ENCODE data around the gene COMT. TPM values are rescaled to one million over a fixed set of nuclear protein-coding genes. Genes with fewer than 3 reads are reported as not detected.

COMT gene
- total RNA-seq, 4 donors from 2014 or later: 154 to 255 (median 223) TPM

GRCh38 chr22:19987394-19988306, 46.1 kb downstream of the COMT start:
- no peaks in the 10 kb centered on the region for H3K27me3 ChIP-seq
- intact Hi-C loops (cut with DNase I; ENCODE audit: low total_unique reads): loop anchor here (1.0 kb wide), 1 partner anchor 29 kb away; the partner anchor contains the start of gene ARVCF
- no peaks in the 10 kb centered on the region for H3K9me3 ChIP-seq
- peak overlapping the region in 2 of 4 donors; percentile 12 to 61 for H3K4me3 ChIP-seq
- DNase-seq (no peak), ATAC-seq (no peak)
- no peaks in the 10 kb centered on the region for H3K36me3 ChIP-seq
- H3K4me1 ChIP-seq: peaks cover 39 to 46% of the 10 kb centered on the region in 2 donors
- no peak for TF ChIP-seq CTCF (IDR thresholded peaks at IDR 0.05 in 4 of 5, conservative IDR thresholded peaks at IDR 0.05 in 1 of 5)
- TF ChIP-seq POLR2A (IDR thresholded peaks at IDR 0.05): no peak
- peak overlapping the region; percentile 92 to 100 (median 96) for H3K27ac ChIP-seq
- in situ Hi-C loops (cut with MboI; ENCODE audit: low sequenced_read_pairs in 4 of 4): no loop called here

- intact Hi-C loops (cut with DNase I; ENCODE audit: low total_unique reads) (no loop called here), in situ Hi-C loops (cut with MboI; ENCODE audit: low sequenced_read_pairs in 4 of 4) (no loop called here)
- DNase-seq: no peak
- Histone ChIP-seq H3K4me3 (no peak overlapping the region), H3K27me3 (no peaks in the 10 kb centered on the region), H3K36me3 (no peaks in the 10 kb centered on the region), H3K9me3 (no peaks in the 10 kb centered on the region), H3K27ac (peak overlapping the region in 1 of 4 donors; percentile 29), H3K4me1 (peaks cover 31 to 39% of the 10 kb centered on the region in 2 donors)
- ATAC-seq: no peak
- TF ChIP-seq CTCF (IDR thresholded peaks at IDR 0.05 in 4 of 5, conservative IDR thresholded peaks at IDR 0.05 in 1 of 5) (no peak), POLR2A (IDR thresholded peaks at IDR 0.05) (no peak)
Measured at GRCh38 chr22:19988331-19988808, 46.8 kb downstream of the COMT start.

- in situ Hi-C loops (cut with MboI; ENCODE audit: low sequenced_read_pairs in 4 of 4) (no loop called here), intact Hi-C loops (cut with DNase I; ENCODE audit: low total_unique reads) (no loop called here)
- DNase-seq (no peak), ATAC-seq (no peak)
- H3K27ac ChIP-seq: peak overlapping the region in 1 of 4 donors; percentile 18
- H3K27me3 ChIP-seq: no peaks in the 10 kb centered on the region
- H3K4me3 ChIP-seq: no peak overlapping the region
- H3K4me1 ChIP-seq: peaks cover 24 to 31% of the 10 kb centered on the region in 2 donors
- TF ChIP-seq CTCF (IDR thresholded peaks at IDR 0.05 in 4 of 5, conservative IDR thresholded peaks at IDR 0.05 in 1 of 5) (no peak), POLR2A (IDR thresholded peaks at IDR 0.05) (no peak)
- H3K9me3 ChIP-seq: no peaks in the 10 kb centered on the region
- H3K36me3 ChIP-seq: no peaks in the 10 kb centered on the region
Measured at GRCh38 chr22:19988965-19989724, 47.6 kb downstream of the COMT start.

GRCh38 chr22:19989725-19990067, 48.1 kb downstream of the COMT start:
- Histone ChIP-seq H3K27ac (peak overlapping the region in 1 of 4 donors; percentile 18), H3K27me3 (no peaks in the 10 kb centered on the region), H3K4me1 (peaks cover 18 to 27% of the 10 kb centered on the region in 2 donors), H3K9me3 (no peaks in the 10 kb centered on the region), H3K36me3 (no peaks in the 10 kb centered on the region), H3K4me3 (no peak overlapping the region)
- TF ChIP-seq POLR2A (IDR thresholded peaks at IDR 0.05): no peak
- in situ Hi-C loops (cut with MboI; ENCODE audit: low sequenced_read_pairs in 4 of 4): no loop called here
- ATAC-seq: no peak
- intact Hi-C loops (cut with DNase I; ENCODE audit: low total_unique reads): no loop called here
- no peak for DNase-seq

- H3K36me3 ChIP-seq: no peaks in the 10 kb centered on the region
- intact Hi-C loops (cut with DNase I; ENCODE audit: low total_unique reads): no loop called here
- peaks cover 13 to 22% of the 10 kb centered on the region in 2 donors for H3K4me1 ChIP-seq
- H3K27me3 ChIP-seq: no peaks in the 10 kb centered on the region
- no peak overlapping the region for H3K27ac ChIP-seq
- DNase-seq (no peak), ATAC-seq (no peak)
- in situ Hi-C loops (cut with MboI; ENCODE audit: low sequenced_read_pairs in 4 of 4): no loop called here
- H3K4me3 ChIP-seq: no peak overlapping the region
- no peaks in the 10 kb centered on the region for H3K9me3 ChIP-seq
- TF ChIP-seq POLR2A (IDR thresholded peaks at IDR 0.05): no peak
- TF ChIP-seq CTCF (IDR thresholded peaks at IDR 0.05 in 4 of 5, conservative IDR thresholded peaks at IDR 0.05 in 1 of 5): no peak
Measured at GRCh38 chr22:19990188-19990587, 48.6 kb downstream of the COMT start.
